Stimulated activated CD8-positive, alpha-beta memory T cell treated with anti-CD3 and anti-CD28 coated beads, Interleukin-4, amount 100 ng/mL, for 24 hours (primary cell): Measurements from ENCODE around the gene NBL1.
"Not testable (repeated sequence)": the region's sequence is repeated elsewhere in the genome, so short reads cannot be mapped to it uniquely, and the experiment has no call there.

ENCODE experiments used
- DNase-seq: peaks from one replicate; pipeline ENCODE4 v3.0.0-alpha.2; 2020; ENCODE audit warnings: low read depth

NBL1 gene

DNA sequence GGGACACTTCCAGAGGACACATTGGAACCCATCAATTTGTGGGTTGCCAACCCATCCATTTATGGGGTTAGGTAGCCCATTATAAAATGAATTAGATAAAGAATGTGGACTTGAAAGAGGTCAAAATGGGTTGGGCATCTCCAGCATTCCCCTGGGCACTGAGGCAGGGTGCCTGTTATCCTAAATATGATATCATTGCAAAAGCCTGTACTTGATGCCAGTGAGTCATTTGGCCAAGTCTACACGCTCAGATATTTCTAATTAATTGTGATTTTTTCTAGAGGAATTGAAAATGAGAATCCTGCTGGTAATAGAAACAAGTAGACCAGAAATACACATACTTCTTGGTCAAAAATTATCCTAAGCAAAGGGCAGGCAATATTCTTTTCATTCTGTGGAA is 21.9 kb upstream of the NBL1 start:
- no peak for DNase-seq

- no peak for DNase-seq
Observed at GRCh38 chr1:19623523-19623922, 20.6 kb upstream of the NBL1 start.

- DNase-seq: no peak
Observed at GRCh38 chr1:19625291-19625937, 18.7 kb upstream of the NBL1 start.

DNA sequence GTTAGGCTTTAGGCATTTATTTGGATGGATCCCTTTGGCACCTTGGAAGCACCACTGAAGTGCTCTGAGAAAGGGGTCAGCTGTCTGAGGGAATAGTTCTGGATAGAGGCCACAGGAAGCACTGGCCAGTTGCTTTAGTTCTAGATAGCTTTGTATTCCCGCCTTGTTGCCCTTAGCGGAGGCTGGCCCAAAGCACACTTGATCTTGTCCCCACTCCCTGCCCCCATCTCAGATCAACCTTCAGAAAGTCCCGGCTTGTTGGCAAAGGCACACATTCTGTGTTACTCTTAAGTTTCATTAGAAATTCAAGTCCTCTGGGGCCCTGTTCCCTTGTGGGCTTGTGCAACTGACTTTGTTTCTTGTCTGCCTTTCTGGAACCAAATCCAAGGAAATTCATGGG is 15.2 kb upstream of the NBL1 start:
- no peak for DNase-seq

DNA sequence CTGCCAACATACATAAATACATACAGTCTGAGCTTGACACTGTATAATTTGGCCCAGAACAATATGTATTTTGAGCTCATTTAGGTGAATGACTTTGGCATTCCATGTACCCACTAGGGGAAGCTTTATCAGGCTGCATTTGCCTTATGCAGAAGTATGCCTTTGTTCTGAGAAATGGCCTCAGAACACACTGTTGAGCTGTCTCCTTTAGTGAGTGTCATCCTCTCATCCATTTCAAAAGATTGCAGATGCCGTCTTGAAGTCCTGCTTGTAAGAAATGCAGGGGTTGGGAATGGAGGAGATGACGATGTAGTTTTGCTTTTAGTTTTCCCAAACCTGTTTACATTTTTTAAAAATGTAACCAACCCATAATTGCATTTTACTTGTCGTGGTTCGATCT is 14.8 kb upstream of the NBL1 start:
- no peak for DNase-seq

- not testable (repeated sequence) for DNase-seq
Observed at GRCh38 chr1:19630192-19630591, 13.9 kb upstream of the NBL1 start.

DNA sequence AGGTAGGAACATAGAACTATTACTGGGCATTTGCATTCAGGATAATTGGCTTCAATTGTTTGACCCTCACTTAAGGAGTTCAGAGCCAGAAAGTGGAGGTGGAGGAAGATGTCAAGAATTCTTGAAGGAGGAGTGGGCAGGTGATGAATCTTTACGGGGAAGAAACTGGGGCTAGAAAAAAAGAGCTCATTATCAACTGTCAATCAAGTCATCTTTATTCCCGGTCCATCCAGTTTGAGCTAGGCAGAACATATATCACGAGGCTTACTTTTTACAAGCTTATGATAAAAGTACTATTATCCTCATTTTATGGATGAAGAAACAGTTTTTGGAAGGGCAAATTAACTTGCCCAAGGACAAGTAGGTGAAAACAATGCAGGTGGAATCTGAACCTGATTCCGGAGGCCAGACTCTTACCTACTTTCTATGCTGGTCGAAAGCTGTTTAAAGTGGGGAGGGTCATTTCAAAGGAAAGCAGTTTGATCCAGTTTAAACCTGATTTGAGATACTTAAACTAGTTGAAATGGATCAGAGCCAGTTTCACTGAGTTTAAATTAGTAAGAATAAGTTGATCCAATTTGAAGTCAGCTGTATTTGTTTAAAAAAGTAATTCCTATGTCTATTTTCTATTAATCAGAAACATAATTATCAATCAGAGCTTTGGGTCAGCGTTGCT is 13.3 kb upstream of the NBL1 start:
- no peak for DNase-seq

DNA sequence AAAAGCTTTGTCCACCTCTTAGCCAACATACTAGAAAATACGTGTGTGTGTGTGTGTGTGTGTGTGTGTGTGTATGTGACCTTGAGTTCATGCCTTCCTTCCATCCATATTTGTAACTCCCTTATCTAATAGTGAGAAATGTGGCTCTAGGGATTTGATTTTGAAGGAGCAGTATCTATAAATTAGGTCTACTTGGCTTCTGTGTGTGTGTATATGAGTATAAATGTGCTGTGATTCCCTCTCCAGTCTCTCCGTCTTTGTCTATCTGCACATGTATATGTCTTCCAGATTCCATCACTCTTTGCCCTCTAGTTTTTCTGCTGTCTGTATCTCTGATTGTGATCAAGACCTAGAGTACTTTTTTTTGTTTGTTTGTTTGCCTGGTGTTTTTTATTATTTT is 11.9 kb upstream of the NBL1 start:
- DNase-seq: no peak

DNA sequence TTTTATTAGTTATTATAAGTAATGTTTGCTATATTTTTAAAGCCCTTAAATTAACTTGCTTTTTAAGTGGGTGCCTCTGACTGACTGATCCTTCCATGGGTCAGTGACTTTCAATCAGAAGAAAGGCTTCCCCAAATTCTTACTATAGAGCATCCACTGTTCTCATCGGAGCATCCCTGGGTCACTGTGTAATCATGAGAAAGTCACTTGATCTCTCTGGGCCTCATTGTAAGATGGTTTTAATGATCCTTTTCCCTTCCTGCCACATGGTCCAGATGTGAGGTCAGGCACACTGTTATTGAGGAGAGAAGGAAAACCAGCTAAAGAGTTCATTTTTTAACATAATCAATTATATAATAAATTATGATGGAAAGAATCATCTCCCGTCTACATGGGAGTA is 11.0 kb upstream of the NBL1 start:
- DNase-seq: no peak

- DNase-seq: not testable (repeated sequence)
Observed at GRCh38 chr1:19635064-19635463, 9.0 kb upstream of the NBL1 start.

DNA sequence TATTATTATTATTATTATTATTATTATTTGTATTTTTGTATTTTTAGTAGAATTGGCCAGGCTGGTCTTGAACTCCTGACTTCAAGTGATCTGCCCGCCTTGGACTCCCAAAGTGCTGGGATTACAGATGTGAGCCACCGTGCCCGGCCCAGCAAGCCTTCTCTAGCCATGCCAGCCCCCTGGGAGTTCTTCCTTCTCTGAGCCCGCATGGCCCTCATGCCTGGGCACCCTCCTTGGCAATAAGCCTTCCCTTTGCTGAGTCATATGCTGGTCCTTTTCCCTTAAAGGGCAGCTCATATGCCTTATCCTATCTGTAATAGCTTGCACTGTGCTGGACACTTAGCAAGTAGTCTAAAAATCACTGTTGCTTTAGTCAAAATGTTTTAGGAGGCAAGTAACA is 8.5 kb upstream of the NBL1 start:
- DNase-seq: no peak

- DNase-seq: no peak
Observed at GRCh38 chr1:19636065-19636464, 8.0 kb upstream of the NBL1 start.

- DNase-seq: not testable (repeated sequence)
Observed at GRCh38 chr1:19636749-19637148, 7.4 kb upstream of the NBL1 start.

DNA sequence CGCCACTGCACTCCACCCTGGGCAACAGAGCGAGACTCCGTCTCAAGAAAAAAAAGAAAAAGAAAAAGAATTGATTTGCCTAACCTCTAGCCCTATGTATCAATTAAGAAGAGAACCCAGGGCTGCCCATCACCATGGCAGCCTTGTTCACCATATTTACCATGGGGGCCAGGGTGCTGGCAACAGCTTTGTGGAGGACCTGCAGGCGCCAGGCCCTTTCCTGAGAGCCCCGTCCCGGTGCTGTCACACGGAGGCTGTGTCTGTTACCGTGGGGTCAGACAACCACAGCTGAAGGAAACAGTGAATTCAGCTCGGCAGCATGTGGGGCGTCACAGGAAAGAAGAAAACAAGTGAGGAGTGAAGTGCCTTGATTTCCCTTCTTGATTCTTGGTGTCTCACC is 6.5 kb upstream of the NBL1 start:
- no peak for DNase-seq

- not testable (repeated sequence) for DNase-seq
Observed at GRCh38 chr1:19639228-19639627, 4.9 kb upstream of the NBL1 start.

- no peak for DNase-seq
Observed at GRCh38 chr1:19639999-19640362, 4.1 kb upstream of the NBL1 start.

- no peak for DNase-seq
Observed at GRCh38 chr1:19640363-19641316, 3.5 kb upstream of the NBL1 start.

GRCh38 chr1:19643121-19643520 is 990 bp upstream of the NBL1 start:
- DNase-seq: no peak

- DNase-seq: no peak
Observed at GRCh38 chr1:19644395-19644680, 227 bp downstream of the NBL1 start.

DNA sequence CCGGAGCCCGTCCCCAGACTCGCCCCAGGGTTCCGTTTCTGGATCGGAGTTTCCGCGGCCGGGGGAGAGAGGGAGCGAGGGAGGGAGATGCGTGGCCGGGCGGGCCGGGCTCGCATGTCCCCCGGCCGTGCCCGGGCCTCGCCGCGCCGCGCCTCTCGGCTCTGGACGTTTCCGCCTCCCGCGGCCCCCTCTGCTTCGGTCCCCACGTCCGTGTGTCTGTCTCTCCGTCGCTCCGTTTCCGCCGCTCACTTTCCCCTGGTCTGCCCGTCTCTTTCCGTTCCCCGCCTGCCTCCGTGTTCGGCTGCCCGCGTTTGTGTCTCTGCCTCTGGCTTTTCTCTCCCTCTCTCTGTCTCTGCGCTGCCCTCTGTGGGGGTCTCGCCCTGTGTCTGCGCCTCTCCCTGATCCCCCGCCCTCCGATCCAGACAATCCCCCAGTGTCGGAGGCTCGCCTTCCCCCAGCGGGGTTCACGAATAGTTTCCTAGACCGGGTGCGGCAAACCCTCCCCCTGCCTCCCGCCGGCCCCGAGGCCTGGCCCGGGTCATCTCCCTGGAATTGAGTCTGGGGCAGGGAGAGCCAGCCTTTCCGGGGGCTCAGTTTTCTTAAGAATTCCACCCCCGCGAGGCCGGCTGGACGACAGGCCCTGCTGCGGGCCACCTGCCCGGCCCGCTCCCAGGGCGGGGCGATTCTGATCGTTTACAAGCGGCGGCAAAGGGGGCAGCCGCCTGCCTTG is 735 bp downstream of the NBL1 start:
- DNase-seq: peak; percentile 26

DNA sequence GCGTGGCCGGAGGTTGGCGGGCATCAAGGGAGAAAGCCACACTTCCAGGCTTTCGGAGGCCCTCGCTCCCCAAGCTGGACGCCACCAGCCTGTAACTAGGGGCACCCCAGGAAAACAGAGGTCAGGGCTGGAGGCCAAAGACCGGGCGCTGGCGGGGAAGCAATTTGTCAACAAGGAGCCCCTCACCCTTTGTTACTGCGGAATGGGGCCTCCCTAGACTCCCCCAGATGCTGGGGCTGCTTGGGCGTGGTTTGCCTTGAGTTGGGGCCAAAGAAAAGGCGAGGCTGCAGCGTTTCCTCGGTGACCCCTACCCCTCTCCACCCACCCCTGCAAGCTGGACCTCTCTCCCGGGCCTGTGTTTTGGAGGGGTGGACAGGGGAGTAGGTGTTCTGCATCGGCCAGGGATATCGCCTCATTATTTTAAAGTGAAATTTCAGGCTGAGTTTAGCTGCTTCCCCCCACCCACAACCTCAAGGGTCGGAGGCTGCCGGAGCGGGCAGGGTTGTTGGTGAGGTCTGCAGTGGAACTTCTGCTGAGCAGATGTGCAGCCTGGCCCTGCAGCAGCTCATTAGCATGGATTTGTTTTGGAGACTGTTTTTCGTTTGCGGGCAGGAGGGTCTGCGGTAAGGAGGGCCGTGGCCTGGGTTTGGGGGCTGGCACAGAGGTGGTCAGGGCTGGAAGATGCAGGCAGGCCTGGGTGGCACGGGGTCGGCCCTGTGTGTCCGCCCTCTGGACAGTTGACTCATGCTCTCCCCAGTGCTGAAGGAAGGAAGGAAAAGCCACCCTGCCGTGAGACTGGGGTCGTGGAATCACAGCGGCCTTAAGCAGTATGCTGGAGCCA is 1.5 kb downstream of the NBL1 start:
- DNase-seq: no peak
